Measurements from ENCODE around the gene ZFC3H1.
"Not testable (repeated sequence)": the region's sequence is repeated elsewhere in the genome, so short reads cannot be mapped to it uniquely, and the experiment has no call there.

DNA sequence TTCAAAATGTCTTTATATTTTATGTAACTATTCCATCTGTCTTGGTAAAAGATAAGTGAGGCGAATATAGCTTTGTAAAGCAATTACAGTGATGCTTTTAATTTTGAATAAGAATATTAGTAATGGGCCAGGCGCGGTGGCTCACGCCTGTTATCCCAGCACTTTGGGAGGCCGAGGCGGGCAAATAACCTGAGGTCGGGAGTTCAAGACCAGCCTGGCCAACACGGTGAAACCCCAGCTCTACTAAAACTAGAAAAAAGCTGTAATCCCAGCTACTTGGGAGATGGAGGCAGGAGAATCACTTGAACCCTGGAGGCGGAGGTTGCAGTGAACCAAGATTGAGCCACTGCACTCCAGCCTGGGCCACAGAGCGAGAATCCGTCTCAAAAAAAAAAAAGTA lies 23.5 kb upstream of the ZFC3H1 start:
- TF ChIP-seq, protein P1, sequence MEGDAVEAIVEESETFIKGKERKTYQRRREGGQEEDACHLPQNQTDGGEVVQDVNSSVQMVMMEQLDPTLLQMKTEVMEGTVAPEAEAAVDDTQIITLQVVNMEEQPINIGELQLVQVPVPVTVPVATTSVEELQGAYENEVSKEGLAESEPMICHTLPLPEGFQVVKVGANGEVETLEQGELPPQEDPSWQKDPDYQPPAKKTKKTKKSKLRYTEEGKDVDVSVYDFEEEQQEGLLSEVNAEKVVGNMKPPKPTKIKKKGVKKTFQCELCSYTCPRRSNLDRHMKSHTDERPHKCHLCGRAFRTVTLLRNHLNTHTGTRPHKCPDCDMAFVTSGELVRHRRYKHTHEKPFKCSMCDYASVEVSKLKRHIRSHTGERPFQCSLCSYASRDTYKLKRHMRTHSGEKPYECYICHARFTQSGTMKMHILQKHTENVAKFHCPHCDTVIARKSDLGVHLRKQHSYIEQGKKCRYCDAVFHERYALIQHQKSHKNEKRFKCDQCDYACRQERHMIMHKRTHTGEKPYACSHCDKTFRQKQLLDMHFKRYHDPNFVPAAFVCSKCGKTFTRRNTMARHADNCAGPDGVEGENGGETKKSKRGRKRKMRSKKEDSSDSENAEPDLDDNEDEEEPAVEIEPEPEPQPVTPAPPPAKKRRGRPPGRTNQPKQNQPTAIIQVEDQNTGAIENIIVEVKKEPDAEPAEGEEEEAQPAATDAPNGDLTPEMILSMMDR (IDR thresholded peaks at IDR 0.05; ENCODE audit: low read depth, low read length), result not testable (repeated sequence)
- TF ChIP-seq POLR2A (IDR thresholded peaks at IDR 0.05; ENCODE audit: extremely low read depth, insufficient read length), result not testable (repeated sequence)
